ENCODE results near the gene IAH1. TPM values are rescaled to one million over a fixed set of nuclear protein-coding genes. Genes with fewer than 3 reads are reported as not detected.

Gene IAH1
- total and polyA plus RNA-seq, 9 of the 15 experiments (the other 6 are each of a cell fraction or from before 2014, with no cell fraction given): 0.04 to 19.3 (median 0.36) TPM; not detected in 3

- no peak overlapping the region for H3K4me3 ChIP-seq
- in situ Hi-C loops (cut with MboI) (no loop called here), intact Hi-C loops (cut with micrococcal nuclease) (no loop called here)
- WGBS (ENCODE audit: insufficient coverage, low coverage, missing lambda C conversion rate): 75% methylated on average over 2 of the region's 2 CpGs
- no peaks in the 10 kb centered on the region for H3K9me3 ChIP-seq (replicated peaks; ENCODE audit: control insufficient read depth, insufficient read depth, low read depth, low read length)
- no peak overlapping the region for H2AFZ ChIP-seq (ENCODE audit: low read depth, low read length)
- no peaks in the 10 kb centered on the region for H3K4me1 ChIP-seq (replicated peaks in 1 of 2; ENCODE audit: control insufficient read depth in 2 of 2, insufficient read depth in 2 of 2, low read length in 2 of 2)
- no peaks in the 10 kb centered on the region for H3K79me2 ChIP-seq (ENCODE audit: control insufficient read depth, insufficient read depth, low read length)
- no peak overlapping the region for H3K4me2 ChIP-seq (ENCODE audit: insufficient read depth, low read length)
- no peak for ATAC-seq
- no peak for TF ChIP-seq ZFP36 (IDR thresholded peaks at IDR 0.05; ENCODE audit: low read depth, low read length, partially characterized antibody)
- TF ChIP-seq ARID4B (CRISPR knock-in tag; IDR thresholded peaks at IDR 0.05): no peak
- TF ChIP-seq ELF2 (CRISPR knock-in tag; IDR thresholded peaks at IDR 0.05): no peak
- H3K9ac ChIP-seq (ENCODE audit: insufficient read depth in 1 of 2, low read depth in 2 of 2, low read length in 2 of 2): no peak overlapping the region
- ChIA-PET POLR2A (interaction anchor here (1.7 kb wide), 1 partner anchor 10 kb away, joined by 5 read pairs; no protein-coding TSS in a partner anchor), CTCF (ENCODE audit: low intra/inter-chr PET ratio) (no interaction called here)
- H3K36me3 ChIP-seq (ENCODE audit: control insufficient read depth, insufficient read depth, low read length): peaks cover 86% of the 10 kb centered on the region
- DNase-seq (ENCODE audit: extremely low read depth in 1 of 4, low spot score in 3 of 4): no peak
- no peak for FAIRE-seq
- BruUV-seq (replicated peaks): no TSS peak
- H3K27ac ChIP-seq (ENCODE audit: extremely low read depth, low read depth, low read length): no peak overlapping the region
- no peaks in the 10 kb centered on the region for H4K20me1 ChIP-seq (replicated peaks; ENCODE audit: control insufficient read depth, insufficient read depth, low read length)
- no peaks in the 10 kb centered on the region for H3K9me1 ChIP-seq (ENCODE audit: control insufficient read depth, insufficient read depth, low read length)
- H3K27me3 ChIP-seq (ENCODE audit: control insufficient read depth in 2 of 2, insufficient read depth in 2 of 2, low read length in 2 of 2): no peaks in the 10 kb centered on the region
Measured at GRCh38 chr2:9492927-9493326, 18.6 kb downstream of the IAH1 start.

All from K562 (cell line).